HG03432 (cell line): ENCODE results near the gene KDSR.

ENCODE experiments used
- ATAC-seq: cut with Tn5 transposase; IDR thresholded peaks from one replicate; pipeline ENCODE4 v1.9.1; 2021; ENCODE audit warnings: mild to moderate bottlenecking, moderate library complexity; ENCODE audit not compliant: unreplicated experiment

KDSR gene, protein sequence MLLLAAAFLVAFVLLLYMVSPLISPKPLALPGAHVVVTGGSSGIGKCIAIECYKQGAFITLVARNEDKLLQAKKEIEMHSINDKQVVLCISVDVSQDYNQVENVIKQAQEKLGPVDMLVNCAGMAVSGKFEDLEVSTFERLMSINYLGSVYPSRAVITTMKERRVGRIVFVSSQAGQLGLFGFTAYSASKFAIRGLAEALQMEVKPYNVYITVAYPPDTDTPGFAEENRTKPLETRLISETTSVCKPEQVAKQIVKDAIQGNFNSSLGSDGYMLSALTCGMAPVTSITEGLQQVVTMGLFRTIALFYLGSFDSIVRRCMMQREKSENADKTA

GRCh38 chr18:63367053-63367953 lies at the start of gene KDSR:
TSS of gene KDSR (minus strand) at chr18:63367206. CDS start at chr18:63367118, 88 bp downstream.
- ATAC-seq: peak; percentile 92

- ATAC-seq: no peak
These were observed 45.9 kb upstream of the KDSR start for GRCh38 chr18:63412953-63413352.

GRCh38 chr18:63410792-63411191 lies 43.8 kb upstream of the KDSR start:
- no peak for ATAC-seq

DNA sequence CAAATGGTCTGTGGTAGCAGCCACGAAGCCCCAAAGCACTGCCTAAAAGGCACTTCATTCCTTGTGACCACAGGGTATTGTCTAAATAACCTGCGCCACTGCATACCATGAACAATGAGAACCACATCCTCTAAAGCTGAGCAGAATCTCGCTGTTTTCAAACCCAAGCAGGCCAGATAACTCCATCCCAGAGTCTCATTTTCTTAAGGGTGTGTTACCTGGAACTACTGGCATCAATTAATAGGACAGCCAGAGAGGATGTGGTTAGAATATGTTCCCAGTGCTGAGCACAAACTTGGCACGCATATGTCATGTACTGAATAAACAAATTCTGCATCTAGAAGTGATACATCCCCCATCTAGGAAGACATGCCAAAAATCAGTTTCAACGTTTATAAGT lies 42.3 kb upstream of the KDSR start:
- no peak for ATAC-seq

DNA sequence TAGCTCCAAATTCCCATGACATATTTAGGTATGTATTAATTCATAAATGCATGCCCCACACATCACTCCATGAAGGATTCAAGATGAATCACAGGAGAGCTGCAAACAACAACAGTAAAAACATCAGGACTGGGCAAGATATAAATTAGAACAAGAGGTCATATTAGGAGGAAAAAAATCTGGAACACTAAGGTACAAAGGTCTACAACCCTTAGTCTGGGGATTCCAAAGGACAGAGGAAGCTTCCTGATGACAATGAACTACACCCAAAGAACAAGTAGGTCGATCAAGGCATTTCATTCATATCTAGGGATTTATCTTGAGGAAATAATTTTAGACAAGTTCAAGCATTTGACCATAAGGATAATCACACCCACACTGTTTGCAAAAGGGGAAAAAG lies 40.7 kb upstream of the KDSR start:
- no peak for ATAC-seq

DNA sequence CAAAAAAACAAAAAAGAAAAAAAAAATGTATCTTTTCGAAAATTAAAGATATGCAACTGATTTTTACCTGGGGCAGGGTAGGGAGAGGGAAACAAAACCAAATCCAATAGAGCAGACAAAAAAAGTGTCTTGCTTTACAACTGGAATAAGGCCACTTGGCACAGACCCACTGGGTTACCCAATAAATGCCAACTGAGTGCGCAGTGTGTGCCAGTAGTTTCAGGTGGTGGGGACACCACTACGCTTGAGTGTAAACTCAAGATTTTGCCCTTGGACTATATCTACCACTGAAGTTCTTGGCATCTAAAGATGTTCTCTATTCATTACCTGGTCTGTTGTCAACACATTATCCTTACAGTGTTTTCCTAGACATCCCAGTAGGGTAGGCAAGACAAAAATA lies 39.0 kb upstream of the KDSR start:
- ATAC-seq: no peak

DNA sequence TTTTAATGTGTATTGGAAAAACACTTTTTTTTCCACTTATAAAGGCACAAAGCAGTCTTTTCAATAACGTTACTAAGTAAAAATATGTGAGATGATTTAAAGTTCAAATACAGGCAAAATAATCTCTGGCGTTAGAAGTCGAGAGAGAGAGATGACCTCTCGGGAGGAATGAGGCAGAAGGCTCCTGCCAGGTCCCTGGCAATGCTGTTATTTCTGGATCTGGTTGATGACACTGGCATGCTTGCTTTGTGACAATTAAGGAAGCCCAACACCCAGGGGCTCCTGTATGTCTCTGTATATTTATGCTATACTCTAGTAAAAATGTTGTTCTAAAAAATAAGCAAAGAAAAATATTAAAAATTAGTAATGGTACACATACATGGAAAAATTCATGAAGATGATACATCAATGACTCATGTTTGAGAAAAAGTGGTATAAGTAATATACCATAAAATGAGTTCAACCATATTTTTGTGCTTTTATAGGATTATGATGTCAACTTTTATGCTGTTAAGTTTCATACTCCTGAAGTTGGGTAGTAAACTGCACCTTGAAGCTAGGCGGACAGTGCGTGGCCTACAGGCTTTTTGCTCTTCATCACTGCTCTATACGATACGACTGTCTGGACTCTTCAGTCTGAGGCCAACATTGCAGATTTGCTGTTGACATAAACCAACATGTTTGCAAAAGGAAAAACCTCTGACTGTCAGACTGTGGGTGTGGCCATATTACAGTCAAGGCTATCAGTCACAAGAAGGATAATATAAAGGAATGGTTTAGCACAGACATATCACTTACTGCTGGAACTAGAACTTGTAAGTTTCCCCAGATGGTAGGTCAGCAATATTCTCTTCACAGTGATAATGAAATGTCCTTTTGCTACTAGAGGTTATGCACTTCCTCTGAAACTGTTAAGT lies 35.5 kb upstream of the KDSR start:
- ATAC-seq: no peak

DNA sequence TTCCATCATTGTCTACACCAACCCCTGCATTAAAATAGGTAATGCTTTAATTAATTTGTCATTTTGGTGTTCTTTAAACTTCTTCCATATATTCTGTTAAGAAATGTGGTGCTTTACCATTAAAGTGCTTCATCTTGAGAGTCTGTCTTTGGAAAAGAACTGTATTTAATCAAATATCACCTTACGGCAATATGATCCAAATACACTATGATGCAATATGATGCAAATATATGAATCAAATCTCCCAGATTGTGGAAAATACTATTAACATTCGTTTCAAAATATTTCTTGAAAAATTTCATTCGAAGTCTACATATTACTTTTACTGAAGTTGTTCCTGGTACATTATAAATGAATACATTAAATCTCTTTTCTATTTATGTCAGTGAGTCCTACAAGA lies 32.3 kb upstream of the KDSR start:
- ATAC-seq: no peak

GRCh38 chr18:63397349-63397748 lies 30.3 kb upstream of the KDSR start:
- no peak for ATAC-seq

- no peak for ATAC-seq
These were observed 28.5 kb upstream of the KDSR start for GRCh38 chr18:63395503-63395902.

GRCh38 chr18:63394954-63395353 lies 27.9 kb upstream of the KDSR start:
- ATAC-seq: no peak

DNA sequence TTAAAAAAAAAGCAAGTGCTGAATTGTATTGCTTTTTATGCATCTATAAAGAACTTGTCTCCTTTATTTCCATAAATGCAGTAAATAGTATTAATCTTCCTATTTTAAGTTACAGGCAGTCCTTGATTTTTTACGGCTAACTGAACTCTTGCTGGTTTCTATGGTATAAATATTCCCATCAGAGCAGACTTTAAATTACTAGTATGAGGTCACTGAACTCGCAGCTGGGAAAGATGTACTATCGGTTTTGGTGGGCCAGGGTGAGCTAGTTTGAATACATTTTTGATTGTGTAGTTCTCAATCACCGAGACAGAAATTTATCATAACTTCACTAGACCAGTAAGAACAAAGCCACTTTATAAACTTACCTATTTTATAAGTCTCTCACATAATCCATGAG lies 20.9 kb upstream of the KDSR start:
- ATAC-seq: no peak

GRCh38 chr18:63382843-63383242 lies 15.8 kb upstream of the KDSR start:
- no peak for ATAC-seq

DNA sequence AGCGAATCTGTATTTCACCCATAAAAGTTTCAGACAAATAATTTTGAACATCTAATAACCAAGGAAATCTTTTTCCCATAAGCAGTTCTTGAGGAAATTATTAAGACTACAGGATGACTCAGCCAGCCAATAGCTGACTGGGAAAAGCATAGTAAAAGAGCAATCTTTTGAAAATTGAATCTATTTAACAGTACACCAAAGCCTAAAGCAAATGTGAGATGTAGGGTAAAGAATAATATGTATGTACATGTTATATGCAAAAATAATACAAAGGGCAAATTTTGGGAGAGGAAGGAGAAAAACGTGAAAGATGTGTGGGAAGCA lies 12.6 kb upstream of the KDSR start:
- ATAC-seq: no peak

- peak; percentile 77 for ATAC-seq
These were observed 12.1 kb upstream of the KDSR start for GRCh38 chr18:63378919-63379638.

- ATAC-seq: no peak
These were observed 10.4 kb upstream of the KDSR start for GRCh38 chr18:63377275-63377980.

- ATAC-seq: no peak
These were observed 9.5 kb upstream of the KDSR start for GRCh38 chr18:63376538-63376937.

DNA sequence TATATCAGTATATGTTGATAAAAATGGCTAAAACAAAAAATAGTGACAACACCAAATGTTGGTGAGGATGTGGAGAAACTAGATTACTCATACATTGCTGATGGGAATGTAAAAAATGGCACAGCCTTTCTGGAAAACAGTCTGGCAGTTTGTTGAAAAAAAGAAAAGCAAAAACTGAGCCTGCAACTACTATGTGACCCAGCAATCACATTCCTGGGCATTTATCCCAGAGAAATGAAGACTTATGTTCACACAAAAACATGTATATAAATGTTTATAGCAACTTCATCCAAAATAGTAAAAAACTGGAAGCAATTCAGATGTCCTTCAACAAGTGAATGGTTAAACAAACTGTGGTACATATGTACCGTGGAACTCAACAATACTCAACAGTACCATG lies 7.5 kb upstream of the KDSR start:
- ATAC-seq: no peak

DNA sequence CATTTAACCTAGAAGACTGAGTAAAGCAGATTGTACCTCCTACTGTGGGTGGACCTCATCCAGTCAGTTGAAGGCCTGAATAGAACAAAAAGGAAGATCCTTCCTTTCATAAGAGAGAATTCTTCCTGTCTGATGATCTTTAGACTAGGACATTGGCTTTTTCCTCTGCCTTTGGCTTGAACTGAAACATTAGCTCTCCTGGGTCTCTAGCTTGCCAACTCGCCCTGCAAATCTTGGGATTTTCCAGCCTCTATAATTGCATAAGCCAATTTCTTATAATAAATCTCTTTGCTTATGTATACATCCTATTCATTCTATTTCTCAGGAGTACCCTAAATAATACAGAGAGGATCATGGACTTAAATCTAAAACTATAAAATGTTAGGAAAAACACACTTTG lies 6.2 kb upstream of the KDSR start:
- no peak for ATAC-seq

DNA sequence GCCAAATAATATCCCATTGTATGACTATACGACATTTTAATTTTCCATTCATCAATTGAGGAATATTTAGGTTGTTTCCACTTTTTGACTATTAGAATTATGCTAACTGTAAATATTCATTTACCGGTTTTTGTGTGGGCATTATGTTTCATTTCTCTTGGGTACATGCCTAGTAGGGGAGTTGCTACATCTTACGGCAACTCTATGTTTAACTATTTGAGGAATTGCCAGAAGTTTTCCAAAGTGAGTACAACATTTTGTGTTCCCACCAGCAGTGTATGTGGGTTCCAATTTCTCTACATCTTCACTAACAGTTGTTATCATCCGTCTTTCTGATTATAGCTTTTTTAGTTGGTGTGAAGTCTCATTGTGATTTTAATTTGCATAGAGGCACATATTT lies 1.6 kb upstream of the KDSR start:
- ATAC-seq: no peak
